ENCODE measurements around the gene NDC80. TPM values are rescaled to one million over a fixed set of nuclear protein-coding genes. Genes with fewer than 3 reads are reported as not detected.

The NDC80 gene
- 26.5 and 43.2 TPM in 2 replicates for total RNA-seq

GRCh38 chr18:2571200-2572170 is at the start of gene NDC80, which contains the start of gene METTL4:
Gene NDC80, plus strand, starts transcription at chr18:2571557. Its CDS starts 1,429 bp downstream, at chr18:2572986.
Gene METTL4, minus strand, starts transcription at chr18:2571505. Its CDS starts 4,289 bp downstream, at chr18:2567216.

GRCh38 chr18:2655178-2655953 is 84.0 kb downstream of the NDC80 start, which contains the start of gene SMCHD1:
Gene SMCHD1, plus strand, starts transcription at chr18:2655726. Its CDS starts 350 bp downstream, at chr18:2656076.

Small RNA genes within 50 kb of the gene (small RNA-seq; reads per million reads assigned to genes)
- gene RF00019: not detected
- not detected for gene RF01233
- gene RNU6-340P: not detected

Other genes with a start within 250 kb of the NDC80 start
- 7.7 and 11.9 TPM in 2 replicates for gene METTL4, start 52 bp upstream of the NDC80 start, total RNA-seq
- 54.4 and 77.6 TPM in 2 replicates for gene SMCHD1, start 84.2 kb downstream of the NDC80 start, total RNA-seq

Measured in subcutaneous preadipocyte (primary cell).